ENCODE data around the gene ESYT1.

DNA sequence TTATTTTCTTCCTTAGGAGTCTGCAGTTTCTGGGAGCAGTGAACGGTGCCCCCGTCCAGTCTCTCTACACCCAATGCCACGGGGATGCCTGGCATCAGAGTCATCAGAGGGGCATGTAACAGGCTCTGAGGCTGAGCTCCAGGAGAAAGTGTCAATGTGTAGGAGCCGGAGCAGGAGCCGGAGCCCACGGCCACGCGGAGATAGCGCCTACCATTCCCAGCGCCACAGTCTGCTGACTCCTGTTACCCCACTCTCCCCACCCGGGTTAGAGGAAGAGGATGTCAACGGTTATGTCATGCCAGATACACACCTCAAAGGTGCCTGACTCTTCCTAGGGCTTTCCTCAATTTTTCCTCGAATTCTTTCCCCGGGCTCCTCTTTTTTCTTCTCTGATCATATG lies 27.0 kb upstream of the ESYT1 start:
- TF ChIP-seq, protein P1, sequence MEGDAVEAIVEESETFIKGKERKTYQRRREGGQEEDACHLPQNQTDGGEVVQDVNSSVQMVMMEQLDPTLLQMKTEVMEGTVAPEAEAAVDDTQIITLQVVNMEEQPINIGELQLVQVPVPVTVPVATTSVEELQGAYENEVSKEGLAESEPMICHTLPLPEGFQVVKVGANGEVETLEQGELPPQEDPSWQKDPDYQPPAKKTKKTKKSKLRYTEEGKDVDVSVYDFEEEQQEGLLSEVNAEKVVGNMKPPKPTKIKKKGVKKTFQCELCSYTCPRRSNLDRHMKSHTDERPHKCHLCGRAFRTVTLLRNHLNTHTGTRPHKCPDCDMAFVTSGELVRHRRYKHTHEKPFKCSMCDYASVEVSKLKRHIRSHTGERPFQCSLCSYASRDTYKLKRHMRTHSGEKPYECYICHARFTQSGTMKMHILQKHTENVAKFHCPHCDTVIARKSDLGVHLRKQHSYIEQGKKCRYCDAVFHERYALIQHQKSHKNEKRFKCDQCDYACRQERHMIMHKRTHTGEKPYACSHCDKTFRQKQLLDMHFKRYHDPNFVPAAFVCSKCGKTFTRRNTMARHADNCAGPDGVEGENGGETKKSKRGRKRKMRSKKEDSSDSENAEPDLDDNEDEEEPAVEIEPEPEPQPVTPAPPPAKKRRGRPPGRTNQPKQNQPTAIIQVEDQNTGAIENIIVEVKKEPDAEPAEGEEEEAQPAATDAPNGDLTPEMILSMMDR (IDR thresholded peaks at IDR 0.05): no peak
- TF ChIP-seq POLR2A (IDR thresholded peaks at IDR 0.05): no peak

Data from lower leg skin (tissue), 3 donors.